GM23338 (cell line): Measurements from ENCODE around the gene ISL2. TPM values are rescaled to one million over a fixed set of nuclear protein-coding genes. Genes with fewer than 3 reads are reported as not detected.

Experiments used
- CTCF ChIP-seq, 2 experiments: fragments of 200-600 bp in 1 of 2; sonication (generic) in 1 of 2; conservative IDR thresholded peaks; 2 replicates each; pipeline versions ENCODE4 v1.5.1 to v1.6.1; 2016 to 2017; ENCODE audit warnings: antibody characterized with exemption in 2 of 2, low read depth in 2 of 2, mild to moderate bottlenecking in 2 of 2, moderate library complexity in 1 of 2
- NANOG ChIP-seq: IDR thresholded peaks from 2 replicates; pipeline ENCODE4 v1.6.1; 2016; ENCODE audit warnings: antibody characterized with exemption, borderline replicate concordance
- REST ChIP-seq: IDR thresholded peaks from one replicate; pipeline ENCODE4 v1.6.1; 2018; ENCODE audit warnings: antibody characterized with exemption; ENCODE audit not compliant: unreplicated experiment
- ZNF114 ChIP-seq: fragments of 250-450 bp; sonication (Bioruptor Pico); IDR thresholded peaks from 2 replicates; pipeline ENCODE4 v1.5.0; 2020; ENCODE audit warnings: mild to moderate bottlenecking, moderate library complexity
- ZNF462 ChIP-seq: fragments of 250-450 bp; sonication (Bioruptor Pico); IDR thresholded peaks from 2 replicates; pipeline ENCODE4 v1.5.0; 2020; ENCODE audit warnings: mild to moderate bottlenecking, moderate library complexity
- polyA plus RNA-seq: library from polyadenylated mRNA; unstranded; fragments of >200 nt; fragmentation: Nextera tagmentation; extraction: Ambion mirVana; gene quantifications from 2 replicates; pipeline ENCODE4 v1.2.1, GENCODE V29; 2016
- total RNA-seq: library from RNA; depleted of rRNA; stranded (reverse); fragments of >200 nt; shearing (Covaris generic); gene quantifications from 2 replicates; pipeline ENCODE4 v1.2.3, GENCODE V29; 2014

ISL2 gene
- total and polyA plus RNA-seq, 2 experiments from 2014 or later, result 0.65 to 2.7 TPM

- no peak for TF ChIP-seq ZNF462 (CRISPR knock-in tag)
- no peak for TF ChIP-seq CTCF (conservative IDR thresholded peaks at IDR 0.05; ENCODE audit: low read depth in 2 of 2)
- no peak for TF ChIP-seq NANOG
- TF ChIP-seq ZNF114, result no peak
- no peak for TF ChIP-seq REST
These were observed 3.8 kb upstream of the ISL2 start (continued) for GRCh38 chr15:76332796-76333195.
